Type B pancreatic cell (in vitro differentiated cells): ENCODE results near the gene SLC7A1. TPM values are rescaled to one million over a fixed set of nuclear protein-coding genes. Genes with fewer than 3 reads are reported as not detected.

Source experiments
- DNase-seq: peaks from one replicate; pipeline ENCODE4 v3.0.0; 2021; ENCODE audit warnings: mixed read lengths; ENCODE audit not compliant: unreplicated experiment; ENCODE audit errors: extremely low spot score
- H3K27ac Mint-ChIP-seq: 2 replicates; pipeline ENCODE4 v1.8.0; 2021; ENCODE audit warnings: mild to moderate bottlenecking, mixed read lengths
- H3K27me3 Mint-ChIP-seq: 2 replicates; pipeline ENCODE4 v1.8.0; 2021; ENCODE audit warnings: mixed read lengths
- H3K36me3 Mint-ChIP-seq: 2 replicates; pipeline ENCODE4 v1.8.0; 2021; ENCODE audit warnings: mixed read lengths
- H3K4me1 Mint-ChIP-seq: one replicate; pipeline ENCODE4 v1.8.0; 2021; ENCODE audit warnings: mixed read lengths; ENCODE audit not compliant: unreplicated experiment
- H3K4me3 Mint-ChIP-seq: 2 replicates; pipeline ENCODE4 v1.8.0; 2021; ENCODE audit warnings: mild to moderate bottlenecking, mixed read lengths
- H3K9me3 Mint-ChIP-seq: 2 replicates; pipeline ENCODE4 v1.8.0; 2021; ENCODE audit warnings: mixed read lengths
- total RNA-seq: library from RNA; stranded (reverse); gene quantifications from 2 replicates; pipeline ENCODE4 v1.2.1, GENCODE V29; 2021; ENCODE audit warnings: low replicate concordance
- TF ChIP-seq, protein P1 (sequence below): fragments of 200-600 bp; sonication (generic); conservative IDR thresholded peaks from 2 replicates; pipeline ENCODE4 v1.5.0; 2021; ENCODE audit warnings: antibody characterized with exemption, mild to moderate bottlenecking

SLC7A1 gene
- total RNA-seq, 1 donor from 2014 or later, result 42.1 TPM

DNA sequence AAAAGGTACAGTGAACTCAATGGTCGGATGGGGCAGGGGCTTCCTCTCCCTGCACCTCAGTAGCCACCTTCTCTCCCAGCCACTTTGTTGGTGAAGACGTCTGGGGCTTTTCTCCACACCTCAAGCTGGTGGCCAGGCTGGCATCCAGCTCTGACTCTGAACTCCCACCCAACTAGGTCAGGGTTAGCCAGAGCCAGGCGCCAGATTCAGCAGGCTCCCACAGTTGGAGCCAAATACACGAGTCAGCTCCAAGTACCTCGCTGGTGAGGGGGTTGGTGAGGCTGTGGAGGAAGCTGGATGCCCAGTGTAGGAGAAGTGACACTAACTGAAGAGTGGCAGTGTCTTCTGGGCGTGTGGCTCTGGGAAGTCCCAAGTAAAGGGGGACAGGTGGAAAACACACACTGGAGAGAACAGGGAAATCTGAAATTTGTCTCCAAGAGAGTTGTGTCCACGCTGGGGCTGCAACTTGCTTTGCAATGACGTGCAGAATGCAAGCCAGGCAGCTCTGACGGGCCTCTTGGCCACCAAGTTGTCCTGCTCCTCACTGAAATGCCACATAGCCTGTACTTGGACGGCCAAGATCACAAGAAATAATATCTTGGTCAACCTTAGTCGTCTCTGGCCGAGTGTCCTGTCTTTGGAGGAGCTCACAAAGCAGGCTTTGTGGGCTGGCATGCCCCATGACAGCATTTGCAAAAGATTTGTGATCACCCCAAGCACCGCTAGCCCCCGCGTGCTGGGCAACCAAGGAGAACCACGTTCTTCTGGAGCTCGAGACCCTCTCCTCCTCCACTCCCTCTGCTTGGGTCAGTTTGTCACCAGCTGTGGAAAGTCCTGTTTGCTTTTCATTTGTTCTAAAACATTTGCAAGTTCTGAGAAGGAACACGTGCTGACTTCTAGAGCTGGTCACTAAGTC, 18.1 kb downstream of the SLC7A1 start:
- Mint-ChIP-seq H3K9me3 (peaks cover 5% of the 10 kb centered on the region), H3K27ac (no peak overlapping the region), H3K4me1 (peaks cover 38% of the 10 kb centered on the region), H3K4me3 (no peak overlapping the region), H3K27me3 (no peaks in the 10 kb centered on the region), H3K36me3 (peaks cover 12% of the 10 kb centered on the region)
- DNase-seq, result no peak
- TF ChIP-seq, protein P1, sequence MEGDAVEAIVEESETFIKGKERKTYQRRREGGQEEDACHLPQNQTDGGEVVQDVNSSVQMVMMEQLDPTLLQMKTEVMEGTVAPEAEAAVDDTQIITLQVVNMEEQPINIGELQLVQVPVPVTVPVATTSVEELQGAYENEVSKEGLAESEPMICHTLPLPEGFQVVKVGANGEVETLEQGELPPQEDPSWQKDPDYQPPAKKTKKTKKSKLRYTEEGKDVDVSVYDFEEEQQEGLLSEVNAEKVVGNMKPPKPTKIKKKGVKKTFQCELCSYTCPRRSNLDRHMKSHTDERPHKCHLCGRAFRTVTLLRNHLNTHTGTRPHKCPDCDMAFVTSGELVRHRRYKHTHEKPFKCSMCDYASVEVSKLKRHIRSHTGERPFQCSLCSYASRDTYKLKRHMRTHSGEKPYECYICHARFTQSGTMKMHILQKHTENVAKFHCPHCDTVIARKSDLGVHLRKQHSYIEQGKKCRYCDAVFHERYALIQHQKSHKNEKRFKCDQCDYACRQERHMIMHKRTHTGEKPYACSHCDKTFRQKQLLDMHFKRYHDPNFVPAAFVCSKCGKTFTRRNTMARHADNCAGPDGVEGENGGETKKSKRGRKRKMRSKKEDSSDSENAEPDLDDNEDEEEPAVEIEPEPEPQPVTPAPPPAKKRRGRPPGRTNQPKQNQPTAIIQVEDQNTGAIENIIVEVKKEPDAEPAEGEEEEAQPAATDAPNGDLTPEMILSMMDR, result no peak

DNA sequence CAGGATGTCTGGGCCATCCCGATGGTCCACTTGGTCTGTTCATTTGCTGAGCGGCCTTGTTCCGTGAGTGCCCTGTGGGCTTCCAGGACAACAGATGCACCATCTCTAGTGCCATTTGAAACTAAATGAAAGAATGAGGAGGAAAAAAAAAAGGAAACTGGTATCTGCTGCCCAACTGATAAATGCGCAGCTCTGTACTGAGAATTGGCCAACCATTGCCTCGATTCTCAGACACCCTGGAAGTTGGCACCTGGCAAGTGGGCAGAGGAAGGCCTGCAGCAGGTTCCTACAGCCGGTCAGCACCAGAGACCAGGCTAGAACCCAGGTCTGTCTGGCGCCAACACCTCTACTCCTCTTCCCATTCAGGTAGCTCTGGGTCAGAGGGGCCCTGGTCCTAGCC, 18.9 kb downstream of the SLC7A1 start:
- H3K4me1 Mint-ChIP-seq, result peaks cover 35% of the 10 kb centered on the region
- H3K9me3 Mint-ChIP-seq, result peaks cover 5% of the 10 kb centered on the region
- H3K27me3 Mint-ChIP-seq, result no peaks in the 10 kb centered on the region
- H3K27ac Mint-ChIP-seq, result no peak overlapping the region
- H3K36me3 Mint-ChIP-seq, result peaks cover 12% of the 10 kb centered on the region
- DNase-seq, result no peak
- H3K4me3 Mint-ChIP-seq, result no peak overlapping the region
- TF ChIP-seq, protein P1, result no peak

DNA sequence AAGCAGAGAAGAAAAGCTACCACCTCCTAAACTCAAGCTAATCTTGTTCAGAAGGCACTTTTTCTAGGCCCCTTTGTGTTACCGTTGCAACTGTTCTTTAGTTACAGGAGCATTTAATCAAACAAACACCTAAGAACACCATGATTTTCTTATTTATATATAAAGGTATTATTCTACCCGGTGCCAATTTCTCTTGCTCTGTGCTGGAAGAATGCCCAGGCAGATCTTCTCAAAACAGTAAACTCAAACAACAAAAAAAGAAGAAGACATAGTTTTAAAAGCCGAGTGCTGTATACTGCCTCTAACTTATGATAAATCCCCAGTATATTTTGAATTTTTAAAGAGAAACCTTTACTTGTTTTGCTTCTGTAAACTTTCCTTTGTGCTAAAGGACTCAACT, 20.4 kb downstream of the SLC7A1 start:
- peaks cover under 1% of the 10 kb centered on the region for H3K9me3 Mint-ChIP-seq
- H3K36me3 Mint-ChIP-seq, result peaks cover 8% of the 10 kb centered on the region
- no peak for DNase-seq
- TF ChIP-seq, protein P1, result no peak
- H3K4me3 Mint-ChIP-seq, result no peak overlapping the region
- peaks cover 26% of the 10 kb centered on the region for H3K4me1 Mint-ChIP-seq
- H3K27ac Mint-ChIP-seq, result no peak overlapping the region
- no peaks in the 10 kb centered on the region for H3K27me3 Mint-ChIP-seq

DNA sequence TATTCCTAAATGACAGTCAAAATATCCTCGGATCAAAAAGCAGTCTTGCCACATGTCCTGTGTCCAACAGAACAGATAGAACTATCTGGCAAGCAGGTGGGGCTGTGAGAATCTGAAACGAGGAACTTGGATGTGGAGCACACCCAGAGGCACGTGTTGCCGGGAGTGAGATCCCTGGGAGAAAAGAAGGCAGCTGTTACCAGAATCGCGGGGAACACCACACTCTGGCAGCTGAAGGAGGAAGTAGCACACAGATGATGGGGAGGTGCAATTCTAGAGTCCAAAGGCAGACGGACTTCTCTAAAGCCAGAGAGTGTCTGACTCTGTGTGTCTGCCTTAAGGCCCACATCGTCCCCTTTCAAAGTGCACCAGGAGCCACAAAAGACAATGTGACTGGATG, 22.3 kb downstream of the SLC7A1 start:
- Mint-ChIP-seq H3K4me3 (no peak overlapping the region), H3K27me3 (no peaks in the 10 kb centered on the region), H3K27ac (no peak overlapping the region), H3K4me1 (peaks cover 40% of the 10 kb centered on the region), H3K9me3 (no peaks in the 10 kb centered on the region), H3K36me3 (peaks cover 4% of the 10 kb centered on the region)
- TF ChIP-seq, protein P1, result no peak
- DNase-seq, result no peak

DNA sequence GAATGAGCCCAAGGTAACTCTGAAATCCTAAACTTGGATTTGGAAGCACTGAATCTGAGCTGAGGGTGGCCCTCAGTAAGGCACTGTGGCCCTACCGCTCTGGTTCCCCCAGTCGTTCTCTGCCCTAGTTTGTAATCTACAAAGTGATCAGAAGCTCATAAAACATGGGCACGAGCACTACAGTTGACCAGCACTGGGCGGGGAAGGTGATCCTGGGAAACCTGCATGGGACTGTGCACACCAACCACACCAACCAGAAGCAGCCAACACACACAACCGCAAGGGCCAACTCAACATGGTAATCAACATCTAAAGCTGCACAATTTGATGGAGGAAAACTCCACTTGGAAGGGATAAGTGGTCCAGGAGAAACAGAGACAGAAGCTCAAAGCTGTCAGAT, 22.9 kb downstream of the SLC7A1 start:
- Mint-ChIP-seq H3K27ac (no peak overlapping the region), H3K36me3 (no peaks in the 10 kb centered on the region), H3K9me3 (no peaks in the 10 kb centered on the region), H3K4me3 (no peak overlapping the region), H3K27me3 (no peaks in the 10 kb centered on the region), H3K4me1 (peaks cover 44% of the 10 kb centered on the region)
- no peak for DNase-seq
- TF ChIP-seq, protein P1, result no peak
